Erythroblast (primary cell): ENCODE data around the gene OR2V1.

ENCODE experiments used
- GATA1 ChIP-seq: IDR thresholded peaks from 2 replicates; pipeline ENCODE4 v1.6.1; 2011; ENCODE audit warnings: low read depth, mild to moderate bottlenecking, control low read depth, low read length, moderate library complexity
- POLR2A ChIP-seq: IDR thresholded peaks from 2 replicates; pipeline ENCODE4 v1.6.1; 2011; ENCODE audit warnings: mild to moderate bottlenecking, low read length

DNA sequence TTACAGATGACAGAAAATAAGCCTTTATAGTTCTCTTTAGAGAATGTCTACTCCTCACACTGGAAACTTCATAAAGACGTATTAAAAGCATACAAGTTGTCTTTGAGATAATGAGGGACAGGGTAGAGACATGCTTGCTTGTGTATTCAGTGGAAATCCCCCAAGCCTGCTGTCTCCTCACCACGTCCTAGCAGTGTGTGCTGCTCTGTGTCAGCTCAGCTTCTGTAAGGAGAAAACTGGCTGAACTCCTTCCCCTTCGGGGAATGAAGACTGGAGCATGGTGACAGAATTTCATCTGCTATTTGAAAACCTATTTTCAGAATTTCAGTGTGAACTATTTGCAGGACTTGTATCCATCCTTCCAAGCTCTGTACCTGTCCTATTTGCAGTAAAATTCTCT lies 25.8 kb upstream of the OR2V1 start:
- no peak for TF ChIP-seq POLR2A
- TF ChIP-seq GATA1: no peak
